ENCODE results near the gene UBE3B.

UBE3B gene

DNA sequence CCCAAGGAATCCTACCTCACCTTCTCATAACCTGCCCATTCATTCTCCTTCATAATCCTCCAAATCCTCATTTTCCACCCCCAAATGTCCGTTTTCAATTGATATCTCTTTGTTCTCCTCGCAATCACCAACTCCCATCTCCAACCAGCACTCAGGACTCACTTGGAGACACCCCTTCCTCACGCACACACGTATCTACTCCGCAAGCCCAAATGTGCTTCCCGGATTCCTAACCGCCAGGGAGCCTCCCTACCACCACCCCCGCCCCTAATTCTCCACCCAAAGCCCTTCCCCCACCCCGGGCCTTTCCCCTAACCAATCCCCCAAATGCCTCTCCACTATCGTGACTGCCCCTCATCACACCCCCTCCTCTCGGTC, 638 bp upstream of the UBE3B start:
- DNase-seq = no peak

DNA sequence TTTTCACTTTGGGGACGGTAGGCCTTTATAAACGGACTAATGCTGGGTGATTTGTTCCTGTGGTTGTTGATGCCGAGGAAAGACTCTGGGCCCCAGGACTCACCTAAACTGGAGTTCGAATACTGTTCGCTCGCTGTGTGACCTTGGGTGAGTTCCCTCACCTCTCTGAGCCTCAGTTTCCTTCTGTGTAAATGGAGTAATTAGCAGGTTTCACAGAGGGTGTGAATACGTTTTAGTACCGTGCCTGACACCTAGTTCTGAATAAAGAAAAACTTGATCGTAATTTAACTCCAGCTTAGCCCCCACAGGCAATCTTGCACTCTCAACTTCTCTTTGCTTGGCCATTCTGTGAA, 505 bp downstream of the UBE3B start:
- no peak for DNase-seq

DNA sequence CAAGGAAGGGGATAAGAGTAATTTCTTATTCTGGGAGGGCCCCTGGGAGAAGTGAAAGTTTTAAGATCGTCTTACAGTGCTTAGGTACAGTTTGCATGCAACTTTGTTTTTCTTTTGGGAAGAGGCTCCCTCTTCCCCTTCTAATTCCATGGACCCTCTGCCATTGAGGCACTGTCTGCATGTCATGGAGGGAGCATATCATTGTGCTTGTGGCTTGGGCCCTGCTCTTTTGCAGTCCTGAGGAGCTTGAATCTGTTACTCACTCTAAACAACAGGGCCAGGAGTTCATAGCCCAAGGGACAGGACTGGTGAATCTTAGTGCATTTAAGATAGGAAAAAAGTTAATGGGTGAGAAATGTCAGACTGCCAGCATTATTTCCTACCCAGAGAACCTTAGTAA, 2.3 kb downstream of the UBE3B start:
- DNase-seq = no peak

DNA sequence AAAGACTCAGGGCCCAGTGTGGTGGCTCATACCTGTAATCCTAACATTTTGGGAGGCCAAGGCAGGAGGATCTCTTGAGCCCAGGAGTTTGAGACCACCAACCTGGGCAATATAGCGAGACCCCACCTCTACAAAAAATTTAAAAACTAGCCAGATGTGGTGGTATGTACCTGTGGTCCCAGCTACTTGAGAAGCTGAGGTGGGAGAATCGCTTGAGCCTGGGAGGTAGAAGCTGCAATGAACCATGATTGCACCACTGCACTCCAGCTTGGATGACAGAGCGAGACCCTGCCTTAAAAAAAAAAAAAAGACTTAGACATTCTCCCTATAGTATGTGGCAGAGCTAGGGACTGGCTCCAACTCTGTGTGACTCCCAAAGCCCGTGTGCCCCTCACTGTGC, 2.9 kb downstream of the UBE3B start:
- no peak for DNase-seq

DNA sequence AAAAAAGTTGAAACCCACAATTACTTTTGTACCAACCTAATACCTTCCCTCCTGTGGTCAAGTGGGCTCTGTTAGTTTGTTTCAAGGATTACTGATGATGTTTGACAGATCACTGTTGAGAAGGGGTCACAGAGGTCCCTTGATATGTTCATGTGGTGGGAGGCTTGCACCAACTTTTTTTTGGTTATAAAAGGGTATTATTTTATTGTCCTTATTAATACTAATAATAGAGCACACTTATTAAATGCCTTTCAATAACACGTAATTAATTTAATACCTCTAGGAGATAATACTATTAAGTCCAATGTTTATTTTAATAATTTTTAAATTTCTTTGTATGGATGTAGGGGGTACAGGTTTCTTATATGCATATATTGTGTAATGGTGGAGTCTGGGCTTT, 4.4 kb downstream of the UBE3B start:
- no peak for DNase-seq

DNA sequence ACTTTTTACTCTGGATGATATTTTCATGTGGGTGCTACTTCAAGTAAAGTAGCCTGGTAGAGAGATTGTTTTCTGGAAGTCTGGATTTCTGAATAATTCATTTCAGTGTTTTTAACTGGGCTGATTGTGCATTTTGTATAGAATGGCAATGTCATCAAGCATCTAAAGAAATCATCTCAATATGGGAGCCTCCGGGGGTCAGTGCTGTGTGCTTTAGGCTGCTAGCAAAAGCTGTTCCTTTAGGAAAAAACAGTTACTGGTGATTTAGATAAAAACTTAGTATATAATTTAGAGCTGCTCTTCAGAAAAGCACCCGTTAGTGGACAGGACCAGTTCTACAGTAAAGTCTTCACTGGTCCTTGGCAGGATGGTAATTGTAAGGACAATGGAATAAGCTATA, 5.1 kb downstream of the UBE3B start:
- no peak for DNase-seq

DNA sequence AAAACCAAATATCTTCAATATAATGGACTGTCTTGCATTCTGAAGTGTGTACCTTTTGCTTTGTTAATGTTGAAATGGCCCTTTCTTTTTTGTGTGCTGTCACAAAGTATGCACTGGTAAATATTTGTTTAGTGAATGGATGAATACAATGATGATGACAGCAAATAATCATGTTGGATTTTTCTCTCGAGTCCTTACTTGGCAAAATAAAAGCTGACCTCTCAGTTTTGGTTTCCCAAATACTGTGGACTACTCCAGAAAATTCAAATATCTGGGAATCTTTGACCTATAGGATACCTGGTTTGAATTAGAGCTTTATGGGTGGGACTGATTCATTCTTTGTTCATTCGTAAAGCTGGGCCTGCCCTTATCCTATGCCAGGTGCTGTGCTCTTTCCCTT, 5.5 kb downstream of the UBE3B start:
- no peak for DNase-seq

DNA sequence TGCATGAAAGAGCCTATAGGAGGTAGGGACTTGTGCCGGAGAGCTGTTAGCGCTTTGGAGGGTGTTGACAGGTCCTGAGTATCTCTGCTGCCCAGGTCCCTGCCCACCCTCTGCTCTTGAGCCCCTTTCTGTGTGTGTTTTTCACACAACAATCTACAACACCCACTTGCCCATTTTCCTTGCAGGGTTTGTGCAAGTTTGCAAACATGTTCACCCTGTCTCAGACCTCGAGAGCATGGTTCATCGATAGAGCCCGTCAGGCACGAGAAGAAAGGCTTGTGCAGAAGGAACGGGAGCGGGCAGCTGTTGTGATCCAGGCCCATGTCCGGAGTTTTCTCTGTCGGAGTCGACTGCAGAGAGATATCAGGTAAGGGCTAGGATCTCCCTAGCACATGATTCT, 5.9 kb downstream of the UBE3B start:
- DNase-seq = no peak

DNA sequence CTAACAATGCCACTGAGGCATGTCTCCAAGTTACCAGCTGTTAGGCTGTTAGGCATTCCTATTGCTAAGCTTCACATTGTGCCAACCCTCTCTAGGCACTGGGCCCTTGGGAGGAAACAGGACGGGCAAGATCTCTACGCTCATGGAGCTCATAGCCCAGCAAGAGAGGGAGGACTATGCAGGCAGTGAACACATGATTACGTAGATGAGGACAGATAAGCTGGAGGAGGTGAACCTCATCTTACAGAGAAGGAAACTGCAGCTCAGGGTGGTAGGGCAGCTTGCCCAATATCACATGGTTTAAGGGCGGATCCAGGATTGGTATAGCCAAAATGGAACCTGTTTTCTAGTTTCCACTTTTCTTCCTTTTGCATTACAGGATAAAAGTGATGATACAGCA, 7.8 kb downstream of the UBE3B start:
- DNase-seq = no peak

DNA sequence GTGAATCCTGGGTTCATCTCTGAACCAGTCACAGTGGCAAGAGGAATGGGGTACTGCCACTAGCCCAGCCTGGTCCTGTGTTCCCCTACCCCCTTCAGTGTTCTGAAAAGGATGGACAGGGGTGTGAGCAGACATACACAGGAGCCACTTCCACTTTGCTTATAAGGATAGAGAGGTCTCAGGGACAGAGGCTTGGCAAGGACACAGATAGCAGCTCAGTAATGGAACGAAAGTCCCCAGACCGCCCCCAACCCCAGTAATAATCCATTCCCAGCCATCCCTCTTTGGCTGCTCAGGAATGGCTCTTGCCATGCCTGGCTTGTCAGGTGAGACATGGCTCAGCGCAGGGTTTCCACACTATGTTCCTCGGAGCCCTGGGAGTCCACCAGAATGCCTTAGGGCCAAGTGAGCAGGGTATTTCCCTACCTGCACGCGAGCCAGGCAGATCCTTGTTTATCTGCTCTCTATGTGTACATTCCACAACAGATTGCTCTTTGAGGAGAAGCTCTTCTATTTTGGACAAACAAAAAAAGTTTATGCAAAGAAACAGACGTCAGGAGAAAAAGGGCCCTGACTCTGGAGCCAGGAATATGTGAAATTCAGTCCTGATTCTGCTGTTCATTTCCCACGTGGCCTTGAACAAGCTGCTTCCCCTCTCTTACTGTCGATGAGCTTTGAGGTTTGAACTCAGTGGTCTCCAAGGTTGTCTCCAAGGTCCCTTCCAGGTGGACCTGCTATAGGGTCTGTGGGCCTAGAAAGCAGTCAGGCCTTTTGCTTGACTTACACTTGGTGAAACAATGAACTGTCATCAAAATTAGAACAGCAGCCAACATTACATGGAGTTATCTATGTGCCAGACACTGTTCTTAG, 10.0 kb downstream of the UBE3B start:
- DNase-seq = no peak

DNA sequence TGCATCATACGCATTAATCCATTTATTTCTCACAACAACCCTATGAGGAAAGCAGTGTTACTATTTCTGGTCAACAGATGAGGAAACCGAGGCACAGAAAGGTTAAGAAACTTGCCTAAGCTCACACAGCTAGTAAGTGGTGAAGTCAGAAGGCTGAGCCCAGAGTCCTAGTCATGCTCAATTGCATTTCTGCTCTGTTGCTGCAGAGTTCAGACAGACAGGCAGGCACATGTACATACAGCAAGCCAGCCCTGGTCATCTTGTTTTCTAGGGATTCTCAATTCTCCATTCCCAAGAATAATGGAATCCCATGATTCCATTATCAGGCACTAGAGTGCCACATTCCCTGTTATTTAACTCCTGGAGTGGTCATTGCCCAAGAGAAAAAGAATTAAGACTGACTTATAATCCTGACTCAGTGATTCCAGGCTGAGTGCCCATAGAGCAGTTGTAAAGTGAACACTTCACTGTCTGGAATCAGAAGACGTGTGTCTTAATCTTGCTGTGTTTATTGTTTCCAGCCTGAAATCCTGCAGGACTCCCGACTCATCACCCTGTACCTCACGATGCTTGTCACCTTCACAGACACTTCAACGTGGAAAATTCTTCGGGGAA, 10.7 kb downstream of the UBE3B start:
- no peak for DNase-seq

DNA sequence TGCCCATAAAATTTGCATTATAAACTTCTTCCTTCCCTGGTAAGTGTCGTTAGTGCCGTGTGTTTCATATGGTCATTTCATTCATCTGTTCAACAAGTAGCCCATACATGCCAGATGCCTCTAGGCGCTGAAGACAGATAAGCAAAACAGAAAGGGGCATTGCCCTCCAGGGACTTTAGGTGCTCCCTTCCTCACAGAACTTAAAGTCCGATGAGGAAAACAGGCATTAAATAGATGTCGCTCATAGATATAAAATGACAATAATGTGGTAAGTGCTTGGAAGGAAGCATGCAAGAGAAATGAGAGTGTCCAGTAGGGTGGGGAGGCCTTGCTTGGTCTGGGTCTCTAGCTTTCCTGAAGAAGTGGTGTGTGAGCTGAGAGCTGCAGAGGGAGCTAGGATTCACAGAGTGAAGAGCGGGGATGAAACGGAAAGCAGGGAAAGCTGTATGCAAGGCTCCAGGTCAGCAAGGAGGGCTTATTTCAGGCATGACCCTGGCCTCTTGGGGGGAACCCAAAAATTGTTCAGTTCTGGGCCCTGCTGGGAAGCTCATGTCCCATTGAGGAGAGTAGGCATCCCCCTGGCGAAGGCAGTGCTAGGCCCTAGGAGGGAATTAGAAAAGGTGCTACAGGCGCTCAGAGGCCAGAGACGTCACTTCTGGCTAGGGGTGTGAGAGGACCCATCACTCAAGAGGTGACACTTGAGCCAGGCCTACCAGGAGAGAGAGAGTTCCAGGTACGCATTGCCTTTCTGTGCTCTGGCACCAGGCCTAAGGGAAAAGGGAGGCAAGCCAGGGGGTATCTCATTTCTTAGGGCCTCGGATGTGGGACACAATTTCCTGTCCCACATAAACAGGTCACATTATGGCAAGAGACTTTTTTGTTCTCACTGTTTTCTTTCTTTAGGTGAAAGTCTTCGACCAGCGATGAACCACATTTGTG, 11.9 kb downstream of the UBE3B start:
- no peak for DNase-seq

DNA sequence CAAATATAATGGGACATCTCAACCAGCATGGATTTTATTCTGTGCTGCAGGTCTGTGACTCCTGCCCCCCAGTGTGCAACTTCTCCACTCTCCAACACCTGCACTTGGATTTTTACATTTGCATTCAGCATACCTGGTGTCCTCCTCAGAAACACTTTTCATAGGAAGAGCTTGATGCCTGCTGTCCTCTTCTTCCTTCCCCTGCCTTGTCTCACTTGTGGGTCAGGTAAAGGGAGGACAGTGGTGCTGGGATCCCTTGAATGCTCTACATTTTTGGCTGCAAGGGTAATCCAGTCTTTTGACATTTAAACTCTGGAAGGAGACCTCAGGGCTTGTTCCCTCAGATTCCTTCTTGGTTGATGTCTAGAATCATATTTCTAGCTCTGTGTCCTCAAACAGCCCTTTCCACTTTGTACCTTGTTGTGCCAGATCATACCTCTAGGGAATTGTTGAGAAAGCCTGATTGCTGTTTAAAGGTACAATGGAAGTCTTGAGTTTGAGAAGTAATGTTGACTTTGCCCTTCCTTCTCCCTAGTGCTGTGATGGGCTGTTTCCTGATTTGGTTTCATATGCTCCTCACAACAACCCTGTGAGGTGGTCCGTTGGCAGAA, 12.6 kb downstream of the UBE3B start:
- no peak for DNase-seq

DNA sequence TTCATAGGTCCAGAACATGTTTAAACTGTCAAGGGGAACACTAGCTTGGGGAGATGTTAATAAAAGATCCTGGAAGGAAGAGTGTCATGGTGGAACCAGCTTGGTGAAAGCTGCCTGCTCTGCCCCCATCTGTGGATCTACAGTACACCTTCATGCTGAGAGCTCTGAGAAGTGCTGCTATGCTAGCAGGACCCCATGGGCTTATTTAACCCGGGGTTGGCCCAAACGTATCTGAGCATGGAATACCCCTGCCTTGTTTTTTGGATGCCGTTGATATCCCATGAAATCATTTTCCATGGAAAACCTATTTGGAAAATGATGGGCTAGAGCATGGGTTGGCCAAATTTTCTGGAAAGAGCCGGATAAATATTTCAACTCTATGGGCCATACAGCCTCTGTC, 14.2 kb downstream of the UBE3B start:
- no peak for DNase-seq

DNA sequence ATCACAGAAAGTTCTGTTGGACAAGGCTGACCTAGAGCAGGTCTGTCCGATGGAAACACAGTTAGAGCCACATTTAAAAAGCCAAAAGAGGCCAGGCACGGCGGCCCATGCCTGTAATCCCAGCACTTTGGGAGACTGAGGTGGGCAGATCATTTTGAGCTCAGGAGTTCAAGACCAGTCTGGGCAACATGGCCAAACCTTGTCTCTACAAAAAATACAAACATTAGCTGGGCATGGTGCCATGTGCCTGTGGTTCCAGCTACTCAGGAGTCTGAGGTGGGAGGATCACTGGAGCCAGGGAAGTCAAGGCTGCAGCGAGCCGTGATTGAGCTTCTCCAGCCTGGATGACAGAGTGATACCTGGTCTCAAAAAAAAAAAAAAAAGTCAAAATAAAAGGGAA, 14.9 kb downstream of the UBE3B start:
- DNase-seq = no peak

DNA sequence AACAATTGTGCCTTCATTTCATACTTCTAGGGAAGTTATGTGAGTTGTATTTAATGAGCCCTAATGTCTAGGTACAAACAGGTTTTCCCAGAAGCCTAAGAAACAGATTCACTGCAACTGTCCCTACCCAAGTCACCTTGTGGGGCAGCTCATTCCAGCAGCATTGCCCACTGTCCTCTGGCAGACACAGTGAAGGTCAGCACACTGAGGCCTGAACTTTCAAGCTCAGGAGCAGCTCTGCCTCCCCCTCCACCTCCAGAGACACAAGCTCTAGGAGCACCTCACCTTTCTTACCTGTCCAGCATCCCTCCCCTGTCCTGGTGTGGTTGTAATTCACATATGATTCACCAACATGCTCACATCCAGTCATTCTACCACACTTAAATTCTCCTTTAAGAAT, 15.7 kb downstream of the UBE3B start:
- DNase-seq = no peak

DNA sequence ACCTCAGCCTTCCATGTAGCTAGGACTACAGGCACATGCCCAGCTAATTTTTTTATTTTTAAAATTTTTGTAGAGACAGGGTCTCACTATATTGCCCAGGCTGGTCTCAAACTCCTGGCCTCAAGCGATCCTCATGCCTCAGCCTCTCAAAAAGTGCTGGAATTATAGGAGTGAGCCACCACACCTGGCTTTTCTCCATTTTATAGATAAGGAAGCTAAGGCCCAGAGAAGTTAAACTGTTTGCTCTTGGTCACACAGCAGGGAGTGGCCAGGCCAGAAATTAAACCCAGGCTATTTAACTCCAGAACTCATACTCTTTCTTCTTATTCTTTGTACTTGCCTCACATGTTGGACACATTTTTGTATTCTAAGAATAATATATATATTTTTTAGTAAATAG, 16.5 kb downstream of the UBE3B start:
- DNase-seq = no peak

DNA sequence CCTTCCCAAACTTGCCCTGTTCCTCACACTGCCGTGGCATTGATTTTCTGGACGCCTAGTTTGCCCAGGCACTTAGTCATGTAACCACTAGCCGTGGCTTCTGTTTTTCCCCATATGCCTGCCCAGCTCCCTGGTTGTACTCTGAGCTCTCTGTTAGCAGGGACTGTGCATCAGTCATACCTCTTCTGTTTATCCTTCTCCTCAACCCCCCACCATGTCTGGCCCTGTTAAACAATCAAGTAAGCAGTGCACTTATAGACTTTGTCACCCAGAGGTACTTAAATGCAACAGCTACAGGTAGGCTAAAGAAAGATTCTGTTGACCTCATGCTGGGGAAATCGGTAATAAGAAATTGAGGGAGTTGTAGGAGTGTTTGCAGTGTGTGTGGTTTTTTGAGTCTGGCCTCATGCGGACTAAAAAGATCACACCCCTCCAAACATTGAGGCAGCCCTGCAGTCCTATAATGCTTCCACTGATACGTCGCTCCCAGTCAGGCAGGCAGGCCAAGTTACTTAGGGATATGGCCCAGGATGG, 17.0 kb downstream of the UBE3B start:
- DNase-seq = no peak

DNA sequence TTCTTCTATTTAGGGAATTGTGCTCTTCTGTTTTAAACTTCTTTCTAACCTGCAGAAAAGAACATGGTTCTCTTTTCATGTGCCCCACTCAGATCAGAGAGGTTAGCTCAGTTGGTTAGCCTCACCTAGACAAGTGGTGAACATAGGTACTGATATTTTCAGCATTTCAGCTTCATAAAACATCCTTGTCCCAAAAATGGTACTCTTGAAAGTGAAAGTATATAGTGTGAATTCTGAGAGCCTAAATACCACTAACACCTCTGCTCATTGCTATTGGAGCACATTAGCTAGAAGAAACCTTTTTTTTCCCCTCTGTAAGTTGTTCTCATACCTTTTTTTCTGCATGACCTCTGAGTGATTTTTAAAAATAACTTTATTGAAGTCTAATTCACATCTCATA, 17.6 kb downstream of the UBE3B start:
- no peak for DNase-seq

DNA sequence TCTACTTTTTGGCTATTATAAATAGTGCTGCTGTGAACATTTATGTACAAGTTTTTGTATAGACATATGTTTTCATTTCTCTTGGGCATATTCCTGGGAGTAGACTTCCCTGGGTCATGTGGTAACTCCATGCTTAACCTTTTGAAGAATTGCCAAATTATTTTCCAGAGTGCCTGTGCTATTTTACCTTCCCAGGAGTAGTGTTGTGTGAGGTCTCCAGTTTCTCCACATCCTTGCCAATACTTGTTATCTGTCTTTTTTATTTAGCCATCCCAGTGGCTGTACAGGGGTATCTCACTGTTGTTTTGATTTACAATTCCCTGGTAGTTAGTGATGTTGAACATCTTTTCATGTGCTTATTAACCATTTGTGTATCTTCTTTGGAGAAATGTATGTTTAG, 18.9 kb downstream of the UBE3B start:
- no peak for DNase-seq

DNA sequence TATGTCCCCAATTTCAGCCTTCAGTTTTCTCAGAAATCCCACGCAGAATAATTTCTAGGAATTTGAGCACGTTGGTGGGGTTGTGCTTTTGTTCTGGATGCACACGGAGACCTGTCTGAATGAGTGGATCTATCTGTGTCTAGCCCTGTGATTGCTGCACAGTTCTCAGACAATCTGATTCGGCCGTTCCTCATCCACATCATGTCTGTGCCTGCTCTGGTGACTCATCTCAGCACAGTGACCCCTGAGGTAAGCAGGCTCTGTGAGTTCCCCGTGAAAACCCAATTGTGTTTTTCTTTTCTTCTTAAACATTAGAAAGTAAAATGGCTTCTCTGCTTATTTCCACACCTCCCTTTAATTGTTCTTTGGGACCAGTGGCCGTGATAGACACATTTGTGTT, 20.2 kb downstream of the UBE3B start:
- no peak for DNase-seq

DNA sequence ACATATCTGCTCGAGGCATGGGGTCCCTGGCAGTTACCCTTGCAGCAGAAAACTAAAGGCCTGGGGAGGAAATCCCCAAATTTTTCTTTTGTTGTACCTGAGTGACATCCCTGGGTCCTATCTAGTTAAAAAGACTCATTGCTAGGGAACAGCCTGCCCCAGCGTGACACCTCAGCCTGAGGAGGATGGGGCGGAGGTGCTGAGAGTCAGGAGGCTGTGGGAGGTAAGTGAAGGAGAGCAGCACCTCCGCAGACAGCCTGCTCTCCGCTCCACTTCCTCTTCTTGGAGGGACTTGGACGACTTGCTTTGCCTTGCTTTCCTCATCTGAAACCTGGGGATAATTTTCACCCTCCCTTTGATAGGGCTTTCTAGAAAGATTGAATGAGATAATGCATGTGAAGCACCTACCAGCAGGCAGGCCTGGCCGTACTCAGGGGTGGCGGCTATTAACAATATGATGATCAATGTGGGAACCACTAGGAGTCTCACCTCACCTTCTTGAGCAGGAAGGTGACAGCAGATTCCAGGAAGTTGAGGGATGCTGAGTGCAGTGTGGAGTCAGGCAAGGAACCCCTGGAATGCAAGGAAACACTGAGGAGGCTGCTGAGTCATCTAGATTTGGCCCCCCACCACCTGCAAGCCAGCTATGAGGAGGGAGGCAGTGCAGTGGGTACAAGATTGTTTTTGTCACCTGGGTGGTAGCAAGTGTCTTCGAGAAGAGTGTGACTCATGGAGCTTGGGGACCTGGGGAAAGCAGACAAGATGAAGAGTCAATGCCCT, 23.2 kb downstream of the UBE3B start:
- DNase-seq = no peak
